GM19397 (cell line): ENCODE data around the gene TP53.

Source experiments
- ATAC-seq: cut with Tn5 transposase; IDR thresholded peaks from one replicate; pipeline ENCODE4 v1.9.1; 2021; ENCODE audit warnings: mild to moderate bottlenecking, moderate library complexity; ENCODE audit not compliant: unreplicated experiment

TP53 gene

GRCh38 chr17:7687072-7687907, at the start of gene TP53:
TSS of gene TP53 (minus strand) at chr17:7687490. CDS start at chr17:7676594, 10,896 bp downstream.
- ATAC-seq: peak; percentile 37

- no peak for ATAC-seq
Measured at GRCh38 chr17:7732981-7733539, 45.8 kb upstream of the TP53 start.

- ATAC-seq: no peak
Measured at GRCh38 chr17:7729816-7730215, 42.5 kb upstream of the TP53 start.

- no peak for ATAC-seq
Measured at GRCh38 chr17:7727886-7728285, 40.6 kb upstream of the TP53 start.

- ATAC-seq: no peak
Measured at GRCh38 chr17:7721612-7722011, 34.3 kb upstream of the TP53 start.

- ATAC-seq: no peak
Measured at GRCh38 chr17:7720125-7720524, 32.8 kb upstream of the TP53 start.

GRCh38 chr17:7719661-7720060, 32.4 kb upstream of the TP53 start:
- ATAC-seq: no peak

GRCh38 chr17:7717756-7718350, 30.6 kb upstream of the TP53 start:
- ATAC-seq: no peak

GRCh38 chr17:7716901-7717755, 29.8 kb upstream of the TP53 start, which contains the start of gene DNAH2:
TSS of gene DNAH2 (plus strand) at chr17:7717744. CDS start at chr17:7719735, 1,991 bp downstream.
- ATAC-seq: no peak

GRCh38 chr17:7715936-7716886, 28.9 kb upstream of the TP53 start:
- no peak for ATAC-seq

GRCh38 chr17:7714721-7715594, 27.7 kb upstream of the TP53 start:
- ATAC-seq: no peak

- ATAC-seq: no peak
Measured at GRCh38 chr17:7713782-7714181, 26.5 kb upstream of the TP53 start.

GRCh38 chr17:7712111-7712771, 25.0 kb upstream of the TP53 start:
- no peak for ATAC-seq

- no peak for ATAC-seq
Measured at GRCh38 chr17:7711051-7711755, 23.9 kb upstream of the TP53 start.

- ATAC-seq: no peak
Measured at GRCh38 chr17:7710301-7710700, 23.0 kb upstream of the TP53 start.

- no peak for ATAC-seq
Measured at GRCh38 chr17:7709031-7709430, 21.7 kb upstream of the TP53 start.

GRCh38 chr17:7707858-7708750, 20.8 kb upstream of the TP53 start:
- ATAC-seq: no peak
